ENCODE data around the gene ANXA11.

GRCh38 chr10:80167471-80168161, 37.7 kb downstream of the ANXA11 start:
- TF ChIP-seq EZH2 (IDR thresholded peaks at IDR 0.05) (no peak), POLR2AphosphoS5 (IDR thresholded peaks at IDR 0.05; ENCODE audit: borderline replicate concordance, low read depth, low read length) (no peak)

Measured in SK-N-MC (cell line).